VCaP (cell line): ENCODE results near the gene SHANK1.

Experiments used
- H3K27ac ChIP-seq: fragments of 450-650 bp; 2 replicates; pipeline ENCODE4 v1.5.1; 2017
- CTCF ChIP-seq: fragments of 450-650 bp; conservative IDR thresholded peaks from 2 replicates; pipeline ENCODE4 v1.5.1; 2017; ENCODE audit warnings: mild to moderate bottlenecking, moderate library complexity

Gene SHANK1

GRCh38 chr19:50720181-50720920 is 749 bp upstream of the SHANK1 start:
- TF ChIP-seq CTCF, result no peak
- H3K27ac ChIP-seq, result no peak overlapping the region

DNA sequence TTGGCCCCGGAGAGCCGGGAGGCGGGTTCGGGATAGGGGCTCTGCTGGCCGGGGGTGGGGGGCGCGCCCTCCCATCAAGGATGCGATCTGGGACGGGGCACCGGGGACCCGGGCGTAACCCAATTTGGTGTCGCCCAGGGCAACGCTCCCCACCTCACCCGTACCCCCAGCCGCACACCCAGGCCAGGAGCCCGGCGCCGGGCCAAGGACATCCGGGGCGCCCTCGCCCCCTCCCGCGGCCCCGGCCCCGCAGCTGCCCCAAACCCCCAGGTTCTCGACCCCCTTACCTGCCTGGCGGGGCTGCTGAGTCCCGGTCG is 525 bp downstream of the SHANK1 start:
- H3K27ac ChIP-seq, result no peak overlapping the region
- no peak for TF ChIP-seq CTCF

DNA sequence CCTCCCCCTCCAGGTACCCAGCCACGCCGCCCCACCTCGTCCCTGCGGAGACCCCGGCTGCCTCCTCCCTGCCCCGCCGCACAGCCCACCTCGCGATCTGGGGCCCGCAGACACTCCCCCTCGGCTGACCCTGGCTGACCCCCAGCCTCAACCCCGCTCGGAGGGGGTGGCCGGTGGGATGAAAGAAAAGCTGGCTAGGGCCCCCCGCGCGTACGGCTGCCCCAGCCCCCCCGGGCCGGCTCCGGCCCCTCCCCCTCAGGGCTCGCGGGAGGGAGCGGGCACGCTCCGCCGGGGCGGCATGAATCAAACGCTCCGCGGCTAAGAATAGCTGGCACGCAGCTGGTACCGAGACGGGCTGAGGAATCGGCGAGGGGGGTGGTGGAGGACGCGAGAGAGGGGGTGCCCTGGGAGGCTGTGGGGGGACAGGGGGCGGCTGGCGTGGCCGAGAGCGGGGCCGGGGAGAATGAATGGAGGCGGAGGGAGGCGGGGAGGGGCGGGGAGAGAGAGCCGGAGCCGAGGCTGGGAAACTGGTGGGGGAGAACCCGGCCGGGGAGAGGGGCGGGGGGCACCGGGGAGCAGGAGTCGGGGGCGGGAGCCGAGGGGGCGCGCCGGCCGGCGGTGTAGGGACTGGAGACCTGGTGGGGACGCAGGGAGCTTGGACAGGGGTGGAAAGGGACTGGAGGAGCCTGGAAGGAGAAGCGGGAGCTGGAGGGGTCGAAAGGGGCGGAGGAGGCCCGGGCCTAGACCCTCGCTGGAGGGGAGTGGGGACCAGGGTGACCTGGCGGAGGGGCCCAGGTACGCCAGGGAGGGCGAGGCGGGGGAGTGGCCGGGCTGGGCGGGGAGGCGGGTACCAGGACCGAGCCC is 1.1 kb downstream of the SHANK1 start:
- H3K27ac ChIP-seq, result no peak overlapping the region
- TF ChIP-seq CTCF, result no peak

- no peak for TF ChIP-seq CTCF
- no peak overlapping the region for H3K27ac ChIP-seq
Observed at GRCh38 chr19:50717891-50718254, 1.7 kb downstream of the SHANK1 start.

- H3K27ac ChIP-seq, result no peak overlapping the region
- no peak for TF ChIP-seq CTCF
Observed at GRCh38 chr19:50717026-50717723, 2.4 kb downstream of the SHANK1 start.

DNA sequence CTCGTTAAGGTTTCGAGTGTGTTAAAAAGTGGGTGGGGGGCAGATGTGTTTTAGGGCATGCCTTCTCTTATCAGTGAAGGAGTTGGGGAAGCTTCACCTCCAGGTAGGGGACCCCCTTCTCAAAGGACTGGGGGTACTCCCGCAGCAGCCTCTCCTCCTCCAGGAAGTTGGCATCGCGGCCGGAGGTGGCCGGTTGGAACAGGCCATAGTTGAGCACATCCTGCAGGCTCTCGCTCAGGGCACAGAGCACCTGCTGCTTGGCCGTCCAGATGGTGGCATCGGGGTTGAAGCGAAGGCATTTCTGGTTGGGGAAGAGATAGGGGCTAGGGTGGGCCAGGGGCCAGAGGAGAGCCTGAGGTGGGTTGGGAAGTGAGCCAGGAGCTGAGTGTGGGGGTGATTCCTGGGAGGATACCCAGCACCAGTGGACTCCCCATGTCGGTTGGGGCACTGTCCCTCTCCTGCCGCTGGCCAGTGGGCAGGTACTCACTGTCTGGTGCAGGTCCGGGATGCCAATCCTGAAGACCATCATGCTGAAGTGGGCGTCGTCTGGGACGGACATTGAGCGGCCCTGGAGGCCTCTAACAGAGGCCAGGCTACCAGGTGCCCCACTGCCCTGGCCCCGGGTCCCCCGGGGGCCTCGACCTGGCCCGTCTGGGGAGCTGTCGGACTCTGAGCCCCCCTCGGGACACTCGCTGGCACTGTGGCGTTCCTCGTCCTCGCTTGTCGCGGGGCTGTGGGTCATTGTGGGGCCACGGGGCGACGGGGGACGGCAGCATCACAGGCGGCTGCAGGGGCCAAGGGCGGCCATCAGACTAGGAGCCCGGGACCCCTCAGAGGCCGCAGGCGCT is 3.2 kb downstream of the SHANK1 start:
- H3K27ac ChIP-seq, result no peak overlapping the region
- no peak for TF ChIP-seq CTCF
